ENCODE data around the gene IL5. TPM values are rescaled to one million over a fixed set of nuclear protein-coding genes. Genes with fewer than 3 reads are reported as not detected.

Gene IL5
- total RNA-seq (2014; rRNA removed; shearing (Covaris generic)): not detected in 2 replicates
- total RNA-seq (2022): not detected in 2 replicates
- Bru-seq, nascent RNA: not detected
- BruChase-seq, experiment 1, labeled RNA remaining after a 6-hour chase: not detected
- BruChase-seq, experiment 2, labeled RNA remaining after a 2-hour chase: percentile 24 among the genes with signal in this experiment
- long read RNA-seq, partial matches to known transcripts: 0 of 1 reads
- long read RNA-seq, other reads (novel, unspliced or antisense): 1 of 1 reads

- ChIA-PET POLR2A (interaction anchor here (0.7 to 1.0 kb wide), 2 partner anchors 22 to 194 kb away, joined by 4 read pairs; partner anchors contain the start of gene KIF3A), CTCF (ENCODE audit: unreplicated experiment) (no interaction called here)
- no peak for DNase-seq (ENCODE audit: low spot score)
These were observed at the start of gene IL5 for GRCh38 chr5:132543472-132544201. IL5 (minus strand) TSS chr5:132543522; CDS start chr5:132543478, 44 bp downstream.

DNA sequence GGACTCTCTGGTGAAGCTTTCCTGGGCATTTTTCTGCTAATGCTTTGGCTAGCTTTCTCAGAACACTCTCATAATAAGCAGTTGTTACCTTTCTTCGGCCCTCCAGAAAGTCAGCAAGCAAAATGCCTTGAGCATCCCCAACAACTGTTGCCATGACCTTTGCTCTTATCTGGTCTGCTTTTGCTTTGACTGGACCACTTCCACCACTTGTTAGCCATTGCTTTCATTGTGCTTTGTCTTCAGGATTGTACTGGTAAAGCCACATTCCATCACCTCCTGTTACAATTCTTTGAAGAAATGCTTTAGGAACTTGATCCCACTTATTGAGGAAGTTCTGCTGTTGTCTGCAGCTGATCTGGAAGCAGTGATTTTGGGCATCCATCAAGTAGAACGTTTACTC is 49.2 kb upstream of the IL5 start:
- no peak overlapping the region for H3K4me2 ChIP-seq (ENCODE audit: low read length)
- ChIA-PET CTCF (ENCODE audit: unreplicated experiment) (no interaction called here), POLR2A (no interaction called here)
- H4K20me1 ChIP-seq (ENCODE audit: insufficient read depth, low read length): no peaks in the 10 kb centered on the region
- no peaks in the 10 kb centered on the region for H3K79me2 ChIP-seq (ENCODE audit: insufficient read depth, low read depth, low read length)
- no peaks in the 10 kb centered on the region for H3K4me1 ChIP-seq (ENCODE audit: insufficient read depth, low read length, poor library complexity, severe bottlenecking)
- no peak overlapping the region for H2AFZ ChIP-seq (ENCODE audit: low read length)
- H3K9me2 ChIP-seq (ENCODE audit: insufficient read depth, low read length): no peaks in the 10 kb centered on the region
- no peaks in the 10 kb centered on the region for H3K9me3 ChIP-seq (ENCODE audit: low read length)
- peaks cover 96% of the 10 kb centered on the region for H3K36me3 ChIP-seq (ENCODE audit: insufficient read depth, low read length)
- no peak for DNase-seq (ENCODE audit: low spot score)
- H3K27ac ChIP-seq (ENCODE audit: low read depth, low read length, poor library complexity, severe bottlenecking): no peak overlapping the region
- TF ChIP-seq EZH2phosphoT487 (IDR thresholded peaks at IDR 0.05; ENCODE audit: borderline replicate concordance, low read depth, low read length) (no peak), CTCF (conservative IDR thresholded peaks at IDR 0.05; ENCODE audit: low read length) (no peak)
- no TSS peak for BruUV-seq (replicated peaks)
- intact Hi-C loops (cut with micrococcal nuclease; ENCODE audit: unreplicated experiment): no loop called here
- no peak overlapping the region for H3K4me3 ChIP-seq (ENCODE audit: low read depth, low read length, poor library complexity, severe bottlenecking)

More at GRCh38 chr5:132543472-132544201, at the start of gene IL5:
- TF ChIP-seq CTCF (conservative IDR thresholded peaks at IDR 0.05; ENCODE audit: low read length) (no peak), EZH2phosphoT487 (IDR thresholded peaks at IDR 0.05; ENCODE audit: borderline replicate concordance, low read depth, low read length) (no peak)
- Histone ChIP-seq H3K9me3 (ENCODE audit: low read length) (no peaks in the 10 kb centered on the region), H3K79me2 (ENCODE audit: insufficient read depth, low read depth, low read length) (no peaks in the 10 kb centered on the region), H3K4me3 (ENCODE audit: low read depth, low read length, poor library complexity, severe bottlenecking) (no peak within 1 kb of the TSS), H2AFZ (ENCODE audit: low read length) (no peak within 1 kb of the TSS), H3K27ac (ENCODE audit: low read depth, low read length, poor library complexity, severe bottlenecking) (no peak within 1 kb of the TSS), H4K20me1 (ENCODE audit: insufficient read depth, low read length) (no peaks in the 10 kb centered on the region), H3K36me3 (ENCODE audit: insufficient read depth, low read length) (no peaks in the 10 kb centered on the region), H3K4me2 (ENCODE audit: low read length) (no peak within 1 kb of the TSS), H3K4me1 (ENCODE audit: insufficient read depth, low read length, poor library complexity, severe bottlenecking) (no peaks in the 10 kb centered on the region), H3K9me2 (ENCODE audit: insufficient read depth, low read length) (no peaks in the 10 kb centered on the region)
- intact Hi-C loops (cut with micrococcal nuclease; ENCODE audit: unreplicated experiment): no loop called here
- BruUV-seq (replicated peaks): no TSS peak

DNA sequence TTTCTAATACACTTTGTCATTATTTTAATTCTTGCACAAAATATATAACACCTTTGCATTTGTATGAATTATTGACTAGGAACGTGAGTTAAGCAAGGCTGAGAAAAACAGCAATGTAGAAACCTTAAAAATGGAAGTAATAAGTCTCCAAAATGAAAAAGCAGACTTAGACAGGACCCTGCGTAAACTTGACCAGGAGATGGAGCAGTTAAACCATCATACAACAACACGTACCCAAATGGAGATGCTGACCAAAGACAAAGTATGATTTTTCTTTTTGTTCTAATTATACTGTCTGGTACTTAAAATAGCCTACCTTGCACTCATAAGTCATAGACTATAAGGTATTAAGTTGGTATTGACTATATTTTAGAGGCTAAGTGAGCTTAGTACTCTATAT is 47.8 kb upstream of the IL5 start:
- CTCF ChIA-PET (ENCODE audit: unreplicated experiment): no interaction called here
- BruUV-seq (replicated peaks): no TSS peak
- H3K4me2 ChIP-seq (ENCODE audit: low read length): no peak overlapping the region

More for the DNA sequence above, 47.8 kb upstream of the IL5 start:
- H3K4me1 ChIP-seq (ENCODE audit: insufficient read depth, low read length, poor library complexity, severe bottlenecking): no peaks in the 10 kb centered on the region
- POLR2A ChIA-PET: interaction anchor here (0.6 kb wide), 1 partner anchor 32 kb away, joined by 6 read pairs; no protein-coding TSS in a partner anchor
- DNase-seq (ENCODE audit: low spot score): no peak
- no peak overlapping the region for H3K27ac ChIP-seq (ENCODE audit: low read depth, low read length, poor library complexity, severe bottlenecking)
- H2AFZ ChIP-seq (ENCODE audit: low read length): no peak overlapping the region
- H3K9me2 ChIP-seq (ENCODE audit: insufficient read depth, low read length): no peaks in the 10 kb centered on the region
- TF ChIP-seq CTCF (conservative IDR thresholded peaks at IDR 0.05; ENCODE audit: low read length) (peak; percentile 32; the same call in 1 of the 2 replicates), EZH2phosphoT487 (IDR thresholded peaks at IDR 0.05; ENCODE audit: borderline replicate concordance, low read depth, low read length) (no peak)
- no peaks in the 10 kb centered on the region for H3K79me2 ChIP-seq (ENCODE audit: insufficient read depth, low read depth, low read length)
- no peaks in the 10 kb centered on the region for H3K9me3 ChIP-seq (ENCODE audit: low read length)
- H4K20me1 ChIP-seq (ENCODE audit: insufficient read depth, low read length): no peaks in the 10 kb centered on the region
- intact Hi-C loops (cut with micrococcal nuclease; ENCODE audit: unreplicated experiment): no loop called here
- H3K36me3 ChIP-seq (ENCODE audit: insufficient read depth, low read length): peaks cover 96% of the 10 kb centered on the region
- no peak overlapping the region for H3K4me3 ChIP-seq (ENCODE audit: low read depth, low read length, poor library complexity, severe bottlenecking)
